Measurements from ENCODE around the gene PTCH1.

Gene PTCH1

GRCh38 chr9:95505072-95505716 lies 11.6 kb downstream of the PTCH1 start:
- H3K4me3 ChIP-seq (ENCODE audit: low read length) = peak overlapping the region; percentile 79
- TF ChIP-seq, protein P1, sequence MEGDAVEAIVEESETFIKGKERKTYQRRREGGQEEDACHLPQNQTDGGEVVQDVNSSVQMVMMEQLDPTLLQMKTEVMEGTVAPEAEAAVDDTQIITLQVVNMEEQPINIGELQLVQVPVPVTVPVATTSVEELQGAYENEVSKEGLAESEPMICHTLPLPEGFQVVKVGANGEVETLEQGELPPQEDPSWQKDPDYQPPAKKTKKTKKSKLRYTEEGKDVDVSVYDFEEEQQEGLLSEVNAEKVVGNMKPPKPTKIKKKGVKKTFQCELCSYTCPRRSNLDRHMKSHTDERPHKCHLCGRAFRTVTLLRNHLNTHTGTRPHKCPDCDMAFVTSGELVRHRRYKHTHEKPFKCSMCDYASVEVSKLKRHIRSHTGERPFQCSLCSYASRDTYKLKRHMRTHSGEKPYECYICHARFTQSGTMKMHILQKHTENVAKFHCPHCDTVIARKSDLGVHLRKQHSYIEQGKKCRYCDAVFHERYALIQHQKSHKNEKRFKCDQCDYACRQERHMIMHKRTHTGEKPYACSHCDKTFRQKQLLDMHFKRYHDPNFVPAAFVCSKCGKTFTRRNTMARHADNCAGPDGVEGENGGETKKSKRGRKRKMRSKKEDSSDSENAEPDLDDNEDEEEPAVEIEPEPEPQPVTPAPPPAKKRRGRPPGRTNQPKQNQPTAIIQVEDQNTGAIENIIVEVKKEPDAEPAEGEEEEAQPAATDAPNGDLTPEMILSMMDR (IDR thresholded peaks at IDR 0.05; ENCODE audit: insufficient read depth, low read depth, low read length, missing control alignments) = no peak
- DNase-seq (ENCODE audit: low read depth) = no peak

- peak; percentile 70 for DNase-seq (ENCODE audit: low read depth)
- H3K4me3 ChIP-seq (ENCODE audit: low read length) = no peak overlapping the region
- TF ChIP-seq, protein P1 (IDR thresholded peaks at IDR 0.05; ENCODE audit: insufficient read depth, low read depth, low read length, missing control alignments) = no peak
Measured at GRCh38 chr9:95504053-95504963, 12.5 kb downstream of the PTCH1 start.

DNA sequence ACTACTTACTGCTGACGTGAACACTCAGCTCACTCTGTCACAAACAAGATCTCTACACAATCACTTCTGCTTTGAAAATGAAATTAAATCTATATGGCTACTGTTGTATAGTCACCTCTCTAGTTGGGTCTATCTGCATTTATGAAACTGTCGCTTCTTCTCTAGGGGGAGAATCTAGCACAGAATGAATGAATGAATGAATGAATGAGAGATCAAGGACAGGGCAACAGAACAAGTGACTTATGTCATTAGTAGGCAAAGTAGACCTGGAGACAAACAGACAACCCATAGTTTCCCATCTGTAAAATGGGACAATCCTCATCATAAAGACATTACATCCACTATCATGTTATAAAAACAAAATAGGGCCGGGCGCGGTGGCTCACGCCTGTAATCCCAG lies 13.4 kb downstream of the PTCH1 start:
- H3K4me3 ChIP-seq (ENCODE audit: low read length) = no peak overlapping the region
- TF ChIP-seq, protein P1 (IDR thresholded peaks at IDR 0.05; ENCODE audit: insufficient read depth, low read depth, low read length, missing control alignments) = no peak
- no peak for DNase-seq (ENCODE audit: low read depth)

DNA sequence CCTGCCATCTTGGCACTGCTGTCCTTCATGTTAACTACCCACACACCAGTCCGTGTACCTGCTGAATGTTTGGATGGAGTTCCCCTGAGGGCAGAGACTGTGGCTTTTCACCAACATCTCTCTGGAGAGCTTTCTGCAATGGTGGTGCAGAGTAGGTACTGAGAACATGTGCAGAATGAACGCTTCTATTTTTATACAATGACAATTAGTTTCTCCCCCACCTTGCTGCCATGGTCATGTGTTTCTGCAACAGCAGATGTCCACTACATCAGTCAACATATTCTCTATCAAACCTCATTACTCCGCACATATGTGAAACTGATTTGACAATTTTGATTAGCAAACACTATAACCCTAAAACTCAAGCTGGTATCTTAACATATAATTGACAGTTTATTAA lies 14.5 kb downstream of the PTCH1 start:
- no peak for DNase-seq (ENCODE audit: low read depth)
- TF ChIP-seq, protein P1 (IDR thresholded peaks at IDR 0.05; ENCODE audit: insufficient read depth, low read depth, low read length, missing control alignments) = no peak
- H3K4me3 ChIP-seq (ENCODE audit: low read length) = no peak overlapping the region

DNA sequence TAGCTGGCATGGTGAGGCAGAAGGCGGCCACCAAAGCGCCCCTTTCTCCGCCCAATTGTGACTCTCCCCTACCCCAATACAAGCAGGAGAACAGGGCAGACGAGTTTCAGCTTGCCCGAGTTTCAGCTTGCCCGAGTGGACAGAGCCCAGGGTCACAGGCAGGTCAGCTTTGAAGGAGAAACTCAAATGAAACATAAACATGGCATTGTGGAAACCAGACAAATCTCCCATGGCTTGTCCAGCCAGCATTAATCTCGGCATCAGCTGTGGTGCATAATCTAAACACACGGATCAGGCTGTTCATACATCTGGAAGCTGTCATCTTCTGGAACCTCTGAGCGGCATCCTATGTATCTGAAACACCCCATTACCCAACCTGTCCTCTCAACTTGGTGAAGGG lies 16.9 kb downstream of the PTCH1 start:
- H3K4me3 ChIP-seq (ENCODE audit: low read length) = no peak overlapping the region
- no peak for DNase-seq (ENCODE audit: low read depth)
- TF ChIP-seq, protein P1 (IDR thresholded peaks at IDR 0.05; ENCODE audit: insufficient read depth, low read depth, low read length, missing control alignments) = no peak

DNA sequence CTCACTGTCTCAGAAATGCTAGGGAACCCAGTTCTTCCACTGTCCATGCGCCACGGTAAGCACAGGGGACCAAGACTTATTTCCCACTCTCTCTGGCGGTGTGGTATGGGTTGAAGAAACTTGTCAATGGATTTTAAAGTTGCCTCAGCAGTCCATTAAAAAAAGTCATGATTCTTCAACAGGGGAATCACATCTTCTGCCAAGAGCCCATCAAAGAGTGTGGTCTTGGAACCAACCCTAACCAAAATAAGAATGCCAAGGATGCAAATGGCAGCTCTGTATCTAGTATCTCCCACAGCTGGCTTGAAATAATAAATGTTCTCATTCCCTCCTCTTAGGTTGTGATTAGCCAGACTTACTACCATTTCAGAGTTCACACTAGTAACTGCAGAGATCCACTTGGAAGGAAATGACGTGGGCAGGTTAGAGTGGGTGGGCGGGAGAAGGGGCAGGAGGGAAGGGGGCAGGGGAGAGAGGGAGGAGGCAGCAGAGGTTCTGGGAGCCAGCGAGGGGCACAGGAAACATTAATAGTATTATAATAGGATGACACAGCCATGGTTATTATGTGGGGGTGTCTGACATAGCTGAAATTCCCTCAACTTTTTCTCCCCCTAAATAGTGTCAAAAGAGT lies 17.6 kb downstream of the PTCH1 start:
- DNase-seq (ENCODE audit: low read depth) = no peak
- no peak overlapping the region for H3K4me3 ChIP-seq (ENCODE audit: low read length)
- TF ChIP-seq, protein P1 (IDR thresholded peaks at IDR 0.05; ENCODE audit: insufficient read depth, low read depth, low read length, missing control alignments) = no peak

All from epithelial cell of esophagus (primary cell).